ENCODE data around the gene ACADM. TPM values are rescaled to one million over a fixed set of nuclear protein-coding genes. Genes with fewer than 3 reads are reported as not detected.

The ACADM gene
- total and polyA plus RNA-seq, 2 donors (not counting 3 experiments of a cell fraction or from before 2014, with no cell fraction given), result 10.8 to 32.5 TPM

DNA sequence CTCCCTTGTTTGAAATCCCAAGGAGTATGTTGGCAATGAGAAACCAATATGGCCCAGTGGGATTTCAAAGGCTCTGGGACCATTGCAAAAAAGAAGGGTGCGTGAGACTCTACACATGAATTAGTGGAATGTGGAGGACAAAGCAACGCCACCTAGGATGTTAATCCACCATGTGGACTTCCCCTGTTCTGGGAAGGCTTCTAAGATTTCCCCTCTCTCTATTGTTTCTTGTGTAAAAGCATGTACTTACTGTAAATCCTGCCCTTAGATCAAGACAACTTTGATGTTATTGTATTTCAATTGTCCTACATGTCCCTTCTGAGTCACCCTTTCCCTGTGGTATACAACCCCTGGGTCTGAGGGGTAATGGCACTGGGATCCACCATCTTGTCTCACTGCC, 4.7 kb upstream of the ACADM start:
- no peaks in the 10 kb centered on the region for H3K36me3 ChIP-seq (ENCODE audit: control insufficient read depth in 2 of 2, extremely low read depth in 1 of 2, insufficient read depth in 2 of 2, low read length in 2 of 2)
- no peak overlapping the region for H3K27ac ChIP-seq (ENCODE audit: insufficient read depth, low read depth, low read length)
- H2AFZ ChIP-seq (ENCODE audit: low read depth, low read length), result no peak overlapping the region
- no peak overlapping the region for H3K4me2 ChIP-seq (ENCODE audit: insufficient read depth, low read length)
- H3K9ac ChIP-seq (replicated peaks; ENCODE audit: extremely low read depth, insufficient read depth, low read length), result no peak overlapping the region
- intact Hi-C loops (cut with micrococcal nuclease) (loop anchor here (5.0 to 10.0 kb wide), 2 partner anchors 488 to 985 kb away; partner anchors contain the start of genes CRYZ and TYW3), dilution Hi-C loops (cut with MboI; ENCODE audit: extremely low pct_ligation_motif_present, low sequenced_read_pairs) (no loop called here)
- TF ChIP-seq EZH2 (IDR thresholded peaks at IDR 0.05; ENCODE audit: borderline replicate concordance, low read depth, low read length, severe bottlenecking) (no peak), GATA2 (IDR thresholded peaks at IDR 0.05; ENCODE audit: insufficient read depth, insufficient read length, low read depth, low read length) (no peak), CTCF (IDR thresholded peaks at IDR 0.05; ENCODE audit: extremely low read depth in 1 of 2, insufficient read depth in 1 of 2, low read depth in 1 of 2, low read length in 2 of 2) (no peak), POLR2A (IDR thresholded peaks at IDR 0.05; ENCODE audit: low read depth, low read length) (no peak), JUN (IDR thresholded peaks at IDR 0.05; ENCODE audit: borderline replicate concordance, insufficient read depth, insufficient read length, low read depth) (no peak)
- TF ChIP-seq, protein P1, sequence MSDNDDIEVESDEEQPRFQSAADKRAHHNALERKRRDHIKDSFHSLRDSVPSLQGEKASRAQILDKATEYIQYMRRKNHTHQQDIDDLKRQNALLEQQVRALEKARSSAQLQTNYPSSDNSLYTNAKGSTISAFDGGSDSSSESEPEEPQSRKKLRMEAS (IDR thresholded peaks at IDR 0.05; ENCODE audit: insufficient read depth, insufficient read length), result no peak
- no peaks in the 10 kb centered on the region for H4K20me1 ChIP-seq (replicated peaks; ENCODE audit: control insufficient read depth, extremely low read depth, insufficient read depth, low read length)
- ChIA-PET CTCF (no interaction called here), POLR2A (no interaction called here)
- H3K79me2 ChIP-seq (ENCODE audit: control insufficient read depth, insufficient read depth, low read length), result peaks cover 3% of the 10 kb centered on the region
- H3K9me1 ChIP-seq (replicated peaks; ENCODE audit: control insufficient read depth, extremely low read depth, insufficient read depth, low read length), result no peaks in the 10 kb centered on the region
- H3K4me3 ChIP-seq (replicated peaks in 1 of 3; ENCODE audit: insufficient read depth in 1 of 3, low read depth in 1 of 3, low read length in 3 of 3), result no peak overlapping the region
- peaks cover 5% of the 10 kb centered on the region for H3K4me1 ChIP-seq (ENCODE audit: control insufficient read depth, extremely low read depth, insufficient read depth, low read length)
- no peak for DNase-seq (ENCODE audit: low read depth, low spot score)
- no TSS peak for BruUV-seq (replicated peaks)
- no peak for FAIRE-seq
- no peaks in the 10 kb centered on the region for H3K27me3 ChIP-seq (ENCODE audit: control insufficient read depth in 2 of 2, insufficient read depth in 2 of 2, low read length in 2 of 2)
- no peaks in the 10 kb centered on the region for H3K9me3 ChIP-seq (replicated peaks; ENCODE audit: control insufficient read depth, insufficient read depth, low read length)

All from endothelial cell of umbilical vein (primary cell).